ENCODE results near the gene FAM228B. TPM values are rescaled to one million over a fixed set of nuclear protein-coding genes. Genes with fewer than 3 reads are reported as not detected.
A peak's percentile ranks its signal among the peaks of the same experiment; 100 is the strongest.

Gene FAM228B
- total and polyA plus RNA-seq, 2 donors from 2014 or later = 23.2 to 35.2 TPM

GRCh38 chr2:24077879-24078278, 45.4 kb upstream of the FAM228B start:
- DNase-seq (no peak), FAIRE-seq (no peak)
- H3K4me1 ChIP-seq (ENCODE audit: control insufficient read depth in 2 of 3, insufficient read depth in 2 of 3, low read depth in 1 of 3, low read length in 3 of 3) = peaks cover 0 to 5% (median 0%) of the 10 kb centered on the region in 3 donors
- peaks cover 9 to 12% (median 10%) of the 10 kb centered on the region in 3 donors for H3K36me3 ChIP-seq (ENCODE audit: control insufficient read depth in 2 of 3, insufficient read depth in 3 of 3, low read length in 3 of 3)
- TF ChIP-seq CTCF (IDR thresholded peaks at IDR 0.05; ENCODE audit: borderline replicate concordance, extremely low read depth, insufficient read depth) = no peak
- peak overlapping the region; percentile 87 to 97 for H3K27ac ChIP-seq (ENCODE audit: low read depth in 2 of 2, low read length in 2 of 2)
- intact Hi-C loops (cut with DNase I) = no loop called here
- H3K9ac ChIP-seq (ENCODE audit: low read length in 3 of 3) = peak overlapping the region in 2 of 3 donors; percentile 77 to 87
- H3K9me3 ChIP-seq (ENCODE audit: control insufficient read depth in 2 of 3, insufficient read depth in 1 of 3, low read length in 3 of 3) = no peaks in the 10 kb centered on the region
- H3K27me3 ChIP-seq (ENCODE audit: control insufficient read depth, insufficient read depth, low read length) = no peaks in the 10 kb centered on the region
- H3K4me3 ChIP-seq (ENCODE audit: low read length in 3 of 3) = peak overlapping the region; percentile 67 to 99 (median 94)

DNA sequence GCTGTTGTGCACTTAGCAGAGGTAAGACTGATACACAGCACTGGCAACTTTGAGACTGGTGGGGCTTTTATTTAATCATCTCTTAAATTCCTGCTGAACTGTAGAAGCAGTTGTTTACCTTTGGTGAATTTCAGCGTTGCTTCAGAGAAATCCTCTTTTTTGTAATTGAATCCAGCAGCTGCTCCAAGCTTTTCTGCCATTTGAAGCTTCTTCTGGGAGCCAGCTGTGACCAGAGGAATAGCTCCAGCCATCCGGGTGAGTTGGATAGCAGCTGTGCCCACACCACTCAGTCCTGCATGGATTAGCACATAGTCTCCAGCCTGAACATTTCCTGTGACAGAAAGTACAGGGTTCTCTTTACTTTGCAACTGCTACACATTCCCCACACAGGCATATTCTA, 42.6 kb upstream of the FAM228B start:
- Histone ChIP-seq H3K27ac (ENCODE audit: low read depth in 2 of 2, low read length in 2 of 2) (no peak overlapping the region), H3K4me3 (ENCODE audit: low read length in 3 of 3) (no peak overlapping the region), H3K9me3 (ENCODE audit: control insufficient read depth in 2 of 3, insufficient read depth in 1 of 3, low read length in 3 of 3) (no peaks in the 10 kb centered on the region), H3K27me3 (ENCODE audit: control insufficient read depth, insufficient read depth, low read length) (no peaks in the 10 kb centered on the region), H3K36me3 (ENCODE audit: control insufficient read depth in 2 of 3, insufficient read depth in 3 of 3, low read length in 3 of 3) (peaks cover 4 to 9% (median 9%) of the 10 kb centered on the region in 3 donors), H3K9ac (ENCODE audit: low read length in 3 of 3) (no peak overlapping the region), H3K4me1 (ENCODE audit: control insufficient read depth in 2 of 3, insufficient read depth in 2 of 3, low read depth in 1 of 3, low read length in 3 of 3) (peaks cover 0 to 18% (median 4%) of the 10 kb centered on the region in 3 donors)
- FAIRE-seq (no peak), DNase-seq (no peak)
- intact Hi-C loops (cut with DNase I) = no loop called here
- TF ChIP-seq CTCF (IDR thresholded peaks at IDR 0.05; ENCODE audit: borderline replicate concordance, extremely low read depth, insufficient read depth) = no peak

DNA sequence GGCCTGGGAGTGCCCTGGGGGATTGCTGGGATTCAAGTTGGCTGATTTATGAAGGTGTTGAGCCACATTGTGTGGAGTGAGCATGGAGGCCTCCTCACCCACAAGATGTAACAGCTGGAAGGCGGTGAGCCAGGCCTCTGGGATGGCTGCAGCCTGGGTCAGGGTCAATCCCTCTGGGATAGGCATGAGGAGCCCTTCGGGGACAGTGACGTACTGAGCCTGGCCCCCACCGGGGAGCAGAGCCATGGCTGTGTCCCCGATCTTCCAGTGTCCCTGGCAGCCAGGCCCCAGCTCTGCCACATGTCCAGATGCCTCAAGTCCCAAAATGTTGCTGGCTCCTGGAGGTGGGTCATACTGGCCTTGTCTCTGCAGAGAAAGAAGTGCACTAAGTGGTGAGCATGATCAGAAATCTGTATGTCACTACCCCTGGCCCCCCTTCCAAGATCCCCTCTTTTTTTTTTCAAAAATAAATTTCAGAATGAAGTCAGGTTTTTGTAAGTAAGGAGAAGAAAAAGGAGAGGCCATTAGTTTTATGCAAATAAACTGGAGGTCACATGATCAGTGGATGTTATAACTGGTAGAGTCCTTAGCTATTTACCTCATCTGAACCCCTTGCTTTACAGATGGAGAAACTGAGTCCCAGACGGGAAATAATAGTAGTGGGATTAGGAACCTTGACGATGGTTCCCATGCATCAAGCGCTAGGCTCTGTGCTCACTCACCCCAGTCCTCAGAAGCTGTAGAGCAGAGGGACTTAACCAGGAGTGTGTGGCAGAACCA, 40.3 kb upstream of the FAM228B start:
- Histone ChIP-seq H3K9ac (ENCODE audit: low read length in 3 of 3) (peak overlapping the region in 2 of 3 donors; percentile 58 to 79), H3K36me3 (ENCODE audit: control insufficient read depth in 2 of 3, insufficient read depth in 3 of 3, low read length in 3 of 3) (peaks cover 4 to 9% (median 9%) of the 10 kb centered on the region in 3 donors), H3K4me3 (ENCODE audit: low read length in 3 of 3) (peak overlapping the region; percentile 22 to 85 (median 71))

More for the DNA sequence above, 40.3 kb upstream of the FAM228B start:
- Histone ChIP-seq H3K27me3 (ENCODE audit: control insufficient read depth, insufficient read depth, low read length) (no peaks in the 10 kb centered on the region), H3K9me3 (ENCODE audit: control insufficient read depth in 2 of 3, insufficient read depth in 1 of 3, low read length in 3 of 3) (no peaks in the 10 kb centered on the region), H3K27ac (ENCODE audit: low read depth in 2 of 2, low read length in 2 of 2) (peak overlapping the region; percentile 78 to 94), H3K4me1 (ENCODE audit: control insufficient read depth in 2 of 3, insufficient read depth in 2 of 3, low read depth in 1 of 3, low read length in 3 of 3) (peaks cover 0 to 13% (median 4%) of the 10 kb centered on the region in 3 donors)
- intact Hi-C loops (cut with DNase I) = no loop called here
- FAIRE-seq = no peak
- DNase-seq = peak in 2 of 5 donors; percentile 57 to 73
- TF ChIP-seq CTCF (IDR thresholded peaks at IDR 0.05; ENCODE audit: borderline replicate concordance, extremely low read depth, insufficient read depth) = no peak
